IMR-90 (cell line): ENCODE data around the gene INPP5J. TPM values are rescaled to one million over a fixed set of nuclear protein-coding genes. Genes with fewer than 3 reads are reported as not detected.

Experiments
- ATAC-seq: fragments of 200-7000 bp; cut with Tn5 transposase; 2 replicates; pipeline ENCODE4 v1.9.1; 2020; ENCODE audit warnings: low read depth, mild to moderate bottlenecking, moderate library complexity
- BruUV-seq: library from RNA; stranded (reverse); fragments of 400-500 nt; replicated peaks from 2 replicates; lab custom pipeline; 2021; lab: Mats Ljungman, UMichigan
- CTCF ChIA-PET: fragments of 300-600 bp; formaldehyde crosslinking; extraction: SDS; loops from one replicate; lab custom pipeline; 2021; ENCODE audit warnings: antibody characterized with exemption; lab: Yijun Ruan, JAX
- POLR2A ChIA-PET: fragments of 300-600 bp; sonication (Branson Sonifier 250); formaldehyde crosslinking; loops from one replicate; lab custom pipeline; 2022; ENCODE audit warnings: antibody characterized with exemption; ENCODE audit not compliant: unreplicated experiment; lab: Charles Lee
- DNase-seq: peaks from one replicate; pipeline ENCODE4 v3.0.0; 2013
- H2AFZ ChIP-seq: replicated peaks from 2 replicates; pipeline ENCODE3; 2013; ENCODE audit warnings: low read length, mild to moderate bottlenecking; ENCODE audit not compliant: poor library complexity
- H2AK5ac ChIP-seq: 2 replicates; pipeline ENCODE4 v1.6.1; 2013; ENCODE audit warnings: low read depth, low read length, inconsistent platforms
- H2AK9ac ChIP-seq: replicated peaks from 2 replicates; pipeline ENCODE3; 2013; ENCODE audit warnings: mild to moderate bottlenecking, low read depth, low read length, moderate library complexity; ENCODE audit not compliant: poor library complexity
- H2BK120ac ChIP-seq: 2 replicates; pipeline ENCODE4 v1.6.1; 2013; ENCODE audit warnings: low read depth, low read length, inconsistent platforms
- H2BK15ac ChIP-seq: 3 replicates; pipeline ENCODE4 v1.6.1; 2013; ENCODE audit warnings: low read depth, low read length, inconsistent platforms
- H2BK20ac ChIP-seq: 2 replicates; pipeline ENCODE4 v1.6.1; 2013; ENCODE audit warnings: low read depth, mild to moderate bottlenecking, inconsistent platforms, low read length, moderate library complexity
- H2BK5ac ChIP-seq: 2 replicates; pipeline ENCODE4 v1.6.1; 2013; ENCODE audit warnings: mild to moderate bottlenecking, low read depth, low read length, inconsistent platforms; ENCODE audit not compliant: poor library complexity, severe bottlenecking
- H3K14ac ChIP-seq: replicated peaks from 2 replicates; pipeline ENCODE4 v1.6.1; 2013; ENCODE audit warnings: low read depth, low read length, inconsistent platforms
- H3K18ac ChIP-seq: 2 replicates; pipeline ENCODE4 v1.6.1; 2013; ENCODE audit warnings: low read depth, low read length, control low read depth
- H3K23ac ChIP-seq: 2 replicates; pipeline ENCODE4 v1.6.1; 2013; ENCODE audit warnings: low read depth, low read length, inconsistent platforms
- H3K27ac ChIP-seq: 2 replicates; pipeline ENCODE4 v1.5.1; 2013; ENCODE audit warnings: mild to moderate bottlenecking, control low read depth, low read length; ENCODE audit not compliant: insufficient read depth
- H3K27me3 ChIP-seq: 2 replicates; pipeline ENCODE4 v1.6.1; 2013; ENCODE audit warnings: low read length; ENCODE audit not compliant: control insufficient read depth, insufficient read depth
- H3K36me3 ChIP-seq: 2 replicates; pipeline ENCODE4 v1.6.1; 2013; ENCODE audit warnings: low read length, mixed read lengths; ENCODE audit not compliant: control insufficient read depth, insufficient read depth
- H3K4ac ChIP-seq: 2 replicates; pipeline ENCODE4 v1.6.1; 2013; ENCODE audit warnings: low read depth, low read length, inconsistent platforms
- H3K4me1 ChIP-seq: 2 replicates; pipeline ENCODE4 v1.6.1; 2013; ENCODE audit warnings: low read length, mixed read lengths; ENCODE audit not compliant: control insufficient read depth, insufficient read depth
- H3K4me2 ChIP-seq: 2 replicates; pipeline ENCODE4 v1.6.1; 2013; ENCODE audit warnings: low read depth, mild to moderate bottlenecking, control low read depth, low read length, moderate library complexity
- H3K4me3 ChIP-seq: 2 replicates; pipeline ENCODE4 v1.5.1; 2013; ENCODE audit warnings: low read depth, mild to moderate bottlenecking, control low read depth, low read length, moderate library complexity; ENCODE audit not compliant: insufficient read depth
- H3K56ac ChIP-seq: 2 replicates; pipeline ENCODE4 v1.6.1; 2013; ENCODE audit warnings: low read length, inconsistent platforms; ENCODE audit not compliant: insufficient read depth; ENCODE audit errors: extremely low read depth
- H3K79me1 ChIP-seq, 2 experiments: 2 replicates each; pipeline ENCODE4 v1.6.1; 2013; ENCODE audit warnings: low read length in 2 of 2, inconsistent platforms in 1 of 2, low read depth in 1 of 2
- H3K9ac ChIP-seq: 2 replicates; pipeline ENCODE4 v1.6.1; 2013; ENCODE audit warnings: low read depth, low read length, control low read depth
- H3K9me1 ChIP-seq: 2 replicates; pipeline ENCODE4 v1.6.1; 2013; ENCODE audit warnings: low read length, inconsistent platforms; ENCODE audit not compliant: insufficient read depth
- H3K9me3 ChIP-seq: 2 replicates; pipeline ENCODE4 v1.6.1; 2013; ENCODE audit warnings: low read length; ENCODE audit not compliant: control insufficient read depth, insufficient read depth
- H4K20me1 ChIP-seq: 2 replicates; pipeline ENCODE4 v1.6.1; 2013; ENCODE audit warnings: low read length, inconsistent platforms; ENCODE audit not compliant: insufficient read depth
- H4K5ac ChIP-seq: 2 replicates; pipeline ENCODE4 v1.6.1; 2013; ENCODE audit warnings: mild to moderate bottlenecking, low read depth, low read length, control low read depth
- H4K8ac ChIP-seq, 2 experiments: 2 replicates each; pipeline ENCODE4 v1.6.1; 2013; ENCODE audit warnings: low read depth in 2 of 2, low read length in 2 of 2, control low read depth in 1 of 2, inconsistent platforms in 1 of 2
- H4K91ac ChIP-seq: 2 replicates; pipeline ENCODE4 v1.6.1; 2013; ENCODE audit warnings: low read depth, low read length, inconsistent platforms; ENCODE audit not compliant: insufficient read depth
- CHD1 ChIP-seq: IDR thresholded peaks from 2 replicates; pipeline ENCODE4 v1.6.1; 2012; ENCODE audit warnings: low read depth, low read length, improper control_type of control experiment
- CTCF ChIP-seq: conservative IDR thresholded peaks from 2 replicates; pipeline ENCODE4 v1.5.1; 2012; ENCODE audit warnings: mild to moderate bottlenecking, low read depth, low read length, improper control_type of control experiment
- ELK1 ChIP-seq: fragments of 150-350 bp; IDR thresholded peaks from 2 replicates; pipeline ENCODE4 v1.6.1; 2016; ENCODE audit warnings: low read depth, mild to moderate bottlenecking, low read length, moderate library complexity, borderline replicate concordance
- FOS ChIP-seq: fragments of 150-350 bp; IDR thresholded peaks from 2 replicates; pipeline ENCODE4 v1.6.1; 2016; ENCODE audit warnings: low read depth, low read length
- MAFK ChIP-seq: IDR thresholded peaks from 2 replicates; pipeline ENCODE4 v1.6.1; 2012; ENCODE audit warnings: low read depth, low read length, improper control_type of control experiment
- MXI1 ChIP-seq: IDR thresholded peaks from 2 replicates; pipeline ENCODE4 v1.6.1; 2012; ENCODE audit warnings: low read depth, mild to moderate bottlenecking, low read length, moderate library complexity, borderline replicate concordance
- NFE2L2 ChIP-seq: fragments of 150-350 bp; IDR thresholded peaks from 2 replicates; pipeline ENCODE4 v1.6.1; 2016; ENCODE audit warnings: low read depth, mild to moderate bottlenecking, low read length
- POLR2A ChIP-seq: IDR thresholded peaks from 2 replicates; pipeline ENCODE4 v1.6.1; 2012; ENCODE audit warnings: mild to moderate bottlenecking, low read depth, low read length
- RAD21 ChIP-seq: IDR thresholded peaks from 2 replicates; pipeline ENCODE4 v1.6.1; 2012; ENCODE audit warnings: low read length, improper control_type of control experiment
- RCOR1 ChIP-seq: IDR thresholded peaks from 2 replicates; pipeline ENCODE4 v1.6.1; 2012; ENCODE audit warnings: mild to moderate bottlenecking, low read length, improper control_type of control experiment; ENCODE audit not compliant: insufficient replicate concordance
- RFX5 ChIP-seq: IDR thresholded peaks from 2 replicates; pipeline ENCODE4 v1.8.0; 2012; ENCODE audit warnings: low read depth, mild to moderate bottlenecking, low read length, moderate library complexity
- USF2 ChIP-seq: fragments of 150-350 bp; IDR thresholded peaks from 2 replicates; pipeline ENCODE4 v1.6.1; 2017; ENCODE audit warnings: mild to moderate bottlenecking, antibody characterized with exemption, low read length, low read depth
- WGBS, 2 experiments: methylation state at CpG; one replicate each; pipeline versions ENCODE4 v1.1.5 to v1.1.7; 2013; ENCODE audit warnings: missing lambda C conversion rate in 2 of 2; ENCODE audit not compliant: insufficient read length in 1 of 2; ENCODE audit errors: extremely low coverage in 2 of 2; 5-methylcytosine and 5-hydroxymethylcytosine counted together
- dilution Hi-C: fragments of 300-500 bp; cut with HindIII; formaldehyde crosslinking; loops from one replicate; pipeline ENCODE4 v1.14.3; 2018; ENCODE audit warnings: low sequenced_read_pairs; ENCODE audit not compliant: unreplicated experiment
- in situ Hi-C: fragments of 300-500 bp; cut with MboI; formaldehyde crosslinking; loops from 3 replicates; pipeline ENCODE4 v1.14.3; 2019; ENCODE audit warnings: low sequenced_read_pairs, inconsistent platforms, mixed read lengths
- intact Hi-C: fragments of 100-400 bp; cut with micrococcal nuclease; formaldehyde crosslinking; loops from 2 replicates; pipeline ENCODE4 v1.10.0; 2022
- polyA plus RNA-seq, 3 experiments: library from polyadenylated mRNA; depleted of rRNA; stranded (reverse); fragments of >200 nt; gene quantifications; 2 replicates each; pipeline ENCODE4 v1.2.3, GENCODE V29; 2012; ENCODE audit warnings: low replicate concordance in 1 of 3
- total RNA-seq: library from RNA; depleted of rRNA; stranded (reverse); fragments of >200 nt; gene quantifications from 2 replicates; pipeline ENCODE4 v1.2.3, GENCODE V29; 2012

The INPP5J gene
- total and polyA plus RNA-seq, 2 of the 4 experiments (the other 2 are of a cell fraction): 0.36 to 2.2 TPM

- 93% methylated on average over 16 of the region's 33 CpGs; no CpG with 5 or more reads in 1 of the 2 experiments for WGBS, 2 experiments
- DNase-seq (no peak), ATAC-seq (no peak)
Observed at GRCh38 chr22:31093086-31093850, 29.5 kb upstream of the INPP5J start.

More at GRCh38 chr22:31093086-31093850, 29.5 kb upstream of the INPP5J start:
- H4K5ac ChIP-seq: no peak overlapping the region
- H3K79me1 ChIP-seq: peaks cover 24 to 53% of the 10 kb centered on the region in 2 experiments
- no peak overlapping the region for H2AFZ ChIP-seq
- no peak overlapping the region for H3K14ac ChIP-seq
- no peak overlapping the region for H3K23ac ChIP-seq
- H3K4ac ChIP-seq: no peak overlapping the region
- H3K4me1 ChIP-seq: peaks cover 2% of the 10 kb centered on the region; the same call in 1 of the 2 replicates
- peak overlapping the region; percentile 65 for H2AK9ac ChIP-seq
- BruUV-seq: no TSS peak
- H3K56ac ChIP-seq: no peak overlapping the region
- no peak overlapping the region for H4K91ac ChIP-seq
- H3K9me3 ChIP-seq: no peaks in the 10 kb centered on the region
- H3K27me3 ChIP-seq: no peaks in the 10 kb centered on the region
- H3K36me3 ChIP-seq: peaks cover 86% of the 10 kb centered on the region
- TF ChIP-seq RCOR1 (no peak), NFE2L2 (no peak), MXI1 (no peak), ELK1 (no peak), RAD21 (no peak), MAFK (no peak), FOS (no peak), USF2 (no peak), RFX5 (no peak), CHD1 (no peak), CTCF (no peak), POLR2A (no peak)
- no peak overlapping the region for H2BK20ac ChIP-seq
- in situ Hi-C loops: no loop called here
- CTCF ChIA-PET: no interaction called here
- no peak overlapping the region for H4K8ac ChIP-seq
- no peak overlapping the region for H2BK5ac ChIP-seq
- intact Hi-C loops: no loop called here
- H3K4me3 ChIP-seq: no peak overlapping the region
- H4K20me1 ChIP-seq: peaks cover 14% of the 10 kb centered on the region; the same call in 1 of the 2 replicates
- dilution Hi-C loops: no loop called here
- POLR2A ChIA-PET: no interaction called here
- H3K9ac ChIP-seq: no peak overlapping the region
- H2BK15ac ChIP-seq: no peak overlapping the region
- H3K9me1 ChIP-seq: no peaks in the 10 kb centered on the region; the same call in 1 of the 2 replicates
- H2BK120ac ChIP-seq: no peak overlapping the region
- no peak overlapping the region for H3K27ac ChIP-seq
- H3K18ac ChIP-seq: no peak overlapping the region
- H2AK5ac ChIP-seq: no peak overlapping the region
- no peak overlapping the region for H3K4me2 ChIP-seq
